Naive thymus-derived CD4-positive, alpha-beta T cell (primary cell): ENCODE measurements around the gene ABRAXAS1. TPM values are rescaled to one million over a fixed set of nuclear protein-coding genes. Genes with fewer than 3 reads are reported as not detected.
"Not testable (repeated sequence)": the region's sequence is repeated elsewhere in the genome, so short reads cannot be mapped to it uniquely, and the experiment has no call there.

Experiments
- ATAC-seq: fragments of 150-1000 bp; cut with Tn5 transposase; 2 replicates; pipeline ENCODE4 v1.10.0; 2021; ENCODE audit warnings: mild to moderate bottlenecking, moderate library complexity
- CTCF ChIA-PET: fragments of 350-600 bp; sonication (Branson Sonifier 250); formaldehyde crosslinking; loops from one replicate; lab custom pipeline; 2021; ENCODE audit warnings: antibody characterized with exemption; lab: Charles Lee
- POLR2A ChIA-PET: fragments of 350-600 bp; sonication (Branson Sonifier 250); formaldehyde crosslinking; loops from one replicate; lab custom pipeline; 2021; ENCODE audit warnings: antibody characterized with exemption, inconsistent platforms; lab: Charles Lee
- DNase-seq, 9 donors: peaks; one replicate each; pipeline versions ENCODE4 v3.0.0 to v3.0.0-alpha.2; 2020 to 2022; ENCODE audit warnings: mixed read lengths in 1 of 9
- H3K27ac ChIP-seq: one replicate; pipeline ENCODE4 v1.7.0; 2013; ENCODE audit warnings: mild to moderate bottlenecking, low read depth, low read length, moderate library complexity
- H3K27me3 ChIP-seq, 2 donors: one replicate each; pipeline ENCODE4 v1.7.0; 2013; ENCODE audit warnings: low read length in 2 of 2, mild to moderate bottlenecking in 2 of 2, moderate library complexity in 2 of 2; ENCODE audit not compliant: control insufficient read depth in 2 of 2, insufficient read depth in 2 of 2
- H3K36me3 ChIP-seq, 3 experiments: 1 replicate in 2 of 3; 2 replicates in 1 of 3; pipeline ENCODE4 v1.7.0; 2013; ENCODE audit warnings: low read length in 3 of 3, mild to moderate bottlenecking in 3 of 3, moderate library complexity in 1 of 3; ENCODE audit not compliant: insufficient read depth in 3 of 3, control insufficient read depth in 2 of 3
- H3K4me1 ChIP-seq, 2 donors: one replicate each; pipeline ENCODE4 v1.7.0; 2013; ENCODE audit warnings: low read length in 2 of 2, mild to moderate bottlenecking in 2 of 2, moderate library complexity in 1 of 2; ENCODE audit not compliant: control insufficient read depth in 2 of 2, insufficient read depth in 2 of 2
- H3K4me3 ChIP-seq: 2 replicates; pipeline ENCODE4 v1.7.0; 2013; ENCODE audit warnings: mild to moderate bottlenecking, low read length
- H3K9me3 ChIP-seq, 3 experiments: 1 replicate in 2 of 3; 2 replicates in 1 of 3; pipeline ENCODE4 v1.7.0; 2013; ENCODE audit warnings: low read length in 3 of 3; ENCODE audit not compliant: control insufficient read depth in 2 of 3
- H3K27ac Mint-ChIP-seq, 9 donors: one replicate each; pipeline ENCODE4 v1.8.0; 2020 to 2022; ENCODE audit warnings: mixed read lengths in 9 of 9, mild to moderate bottlenecking in 8 of 9, moderate library complexity in 5 of 9, inconsistent platforms in 2 of 9
- H3K27me3 Mint-ChIP-seq, 5 donors: one replicate each; pipeline ENCODE4 v1.8.0; 2021 to 2022; ENCODE audit warnings: mixed read lengths in 5 of 5, mild to moderate bottlenecking in 1 of 5
- H3K36me3 Mint-ChIP-seq, 5 donors: one replicate each; pipeline ENCODE4 v1.8.0; 2020 to 2022; ENCODE audit warnings: mixed read lengths in 5 of 5, mild to moderate bottlenecking in 3 of 5, inconsistent platforms in 1 of 5
- H3K4me1 Mint-ChIP-seq, 7 donors: one replicate each; pipeline ENCODE4 v1.8.0; 2020 to 2022; ENCODE audit warnings: mixed read lengths in 7 of 7, mild to moderate bottlenecking in 3 of 7, inconsistent platforms in 1 of 7
- H3K4me3 Mint-ChIP-seq, 10 donors: one replicate each; pipeline ENCODE4 v1.8.0; 2020 to 2022; ENCODE audit warnings: mild to moderate bottlenecking in 10 of 10, mixed read lengths in 10 of 10, moderate library complexity in 6 of 10, inconsistent platforms in 2 of 10
- H3K9me3 Mint-ChIP-seq, 11 donors: one replicate each; pipeline ENCODE4 v1.8.0; 2020 to 2022; ENCODE audit warnings: mixed read lengths in 11 of 11, mild to moderate bottlenecking in 4 of 11, inconsistent platforms in 1 of 11, moderate library complexity in 1 of 11
- intact Hi-C, 2 donors: fragments of 100-400 bp; cut with micrococcal nuclease; formaldehyde crosslinking; loops; one replicate each; pipeline ENCODE4 v1.15.1; 2023
- polyA plus RNA-seq, 2 donors: library from polyadenylated mRNA; unstranded; fragments of 300-500 nt; fragmentation: Illumina TruSeq; gene quantifications; one replicate each; pipeline ENCODE4 v1.2.3, GENCODE V29; 2021
- total RNA-seq, 6 experiments: library from RNA in 5 of 6; stranded (reverse) in 5 of 6; gene quantifications; 1 replicate in 5 of 6; 2 replicates in 1 of 6; pipeline ENCODE4 v1.2.3 and lab custom pipeline; 2021 to 2026

ABRAXAS1 gene
- total and polyA plus RNA-seq, 7 experiments from 2014 or later = 13.9 to 47.6 (median 19.4) TPM

GRCh38 chr4:83509156-83509585, 24.3 kb upstream of the ABRAXAS1 start:
- H3K36me3 ChIP-seq, H3K36me3 Mint-ChIP-seq, H3K9me3 Mint-ChIP-seq, H3K4me3 Mint-ChIP-seq, H3K4me1 ChIP-seq, H3K27ac ChIP-seq, H3K27me3 ChIP-seq, H3K27ac Mint-ChIP-seq, H3K9me3 ChIP-seq, H3K4me3 ChIP-seq, H3K27me3 Mint-ChIP-seq: not testable (repeated sequence)
- CTCF ChIA-PET = interaction anchor here (0.6 to 0.9 kb wide), 3 partner anchors 130 to 869 kb away, joined by 3 read pairs; no protein-coding TSS in a partner anchor
- peaks cover 7 to 16% (median 14%) of the 10 kb centered on the region in 7 donors for H3K4me1 Mint-ChIP-seq
- DNase-seq = peak in 8 of 9 donors; percentile 25 to 55 (median 42)
- POLR2A ChIA-PET = interaction anchor here (1.0 kb wide), 1 partner anchor 131 kb away, joined by 3 read pairs; no protein-coding TSS in a partner anchor
- ATAC-seq = peak; percentile 59
- intact Hi-C loops = loop anchor here (1.0 to 5.0 kb wide), 3 partner anchors 38 to 131 kb away; no protein-coding TSS in a partner anchor

DNA sequence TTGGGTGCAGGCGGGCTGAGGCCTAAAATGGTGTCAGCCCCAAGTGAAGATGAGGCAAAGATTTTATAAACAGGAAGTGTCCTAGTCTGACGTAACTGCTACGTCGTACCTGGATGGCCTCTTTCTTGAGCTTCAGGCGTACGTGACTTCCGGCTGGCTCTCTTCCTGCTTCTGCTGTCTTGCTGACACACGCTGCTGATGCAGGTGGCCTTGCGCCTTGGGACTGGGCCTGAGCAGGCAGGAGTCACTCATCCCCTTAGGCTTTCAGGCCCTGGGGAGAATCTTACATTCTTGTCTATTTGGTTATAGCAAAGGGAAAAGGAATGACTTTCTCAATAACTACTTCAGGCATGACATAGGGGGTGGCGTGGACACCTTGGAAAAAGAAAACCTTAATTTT, 20.1 kb upstream of the ABRAXAS1 start:
- Histone ChIP-seq H3K27me3 (no peaks in the 10 kb centered on the region), H3K4me1 (peaks cover 3 to 17% of the 10 kb centered on the region in 2 donors), H3K9me3 (no peaks in the 10 kb centered on the region), H3K36me3 (no peaks in the 10 kb centered on the region), H3K4me3 (no peak overlapping the region), H3K27ac (no peak overlapping the region)
- ATAC-seq (no peak), DNase-seq (peak in 2 of 9 donors; percentile 11 to 19)
- ChIA-PET POLR2A (interaction anchor here (1.1 to 2.8 kb wide), 3 partner anchors 13 to 50 kb away, joined by 3 to 18 read pairs (median 9); partner anchors contain the start of genes ABRAXAS1, HELQ and MRPS18C), CTCF (interaction anchor here (1.1 kb wide), 1 partner anchor 140 kb away, joined by 4 read pairs; no protein-coding TSS in a partner anchor)
- peak overlapping the region in 6 of 10 donors; percentile 45 to 70 (median 53) for H3K4me3 Mint-ChIP-seq
- peaks cover 0 to 5% (median 0%) of the 10 kb centered on the region in 11 donors for H3K9me3 Mint-ChIP-seq
- peaks cover 0 to 3% (median 2%) of the 10 kb centered on the region in 5 donors for H3K36me3 Mint-ChIP-seq
- H3K27ac Mint-ChIP-seq = peak overlapping the region in 7 of 9 donors; percentile 81 to 94 (median 91)
- H3K27me3 Mint-ChIP-seq = no peaks in the 10 kb centered on the region
- H3K4me1 Mint-ChIP-seq = peaks cover 10 to 24% (median 19%) of the 10 kb centered on the region in 7 donors
- intact Hi-C loops = loop anchor here (1.0 to 5.0 kb wide), 4 partner anchors 20 to 50 kb away; partner anchors contain the start of genes ABRAXAS1 (in 1 of the 2) and HELQ (in 1 of the 2)

GRCh38 chr4:83504503-83504902, 19.6 kb upstream of the ABRAXAS1 start:
- intact Hi-C loops = loop anchor here in 1 of 2 donors (1.0 to 2.0 kb wide), 3 partner anchors 19 to 49 kb away; partner anchors contain the start of genes ABRAXAS1 and HELQ
- ATAC-seq (no peak), DNase-seq (peak in 2 of 9 donors; percentile 1 to 14)
- H3K9me3 ChIP-seq = no peaks in the 10 kb centered on the region
- H3K27me3 ChIP-seq = no peaks in the 10 kb centered on the region
- POLR2A ChIA-PET = interaction anchor here (1.1 to 2.8 kb wide), 4 partner anchors 12 to 49 kb away, joined by 3 to 18 read pairs (median 6); partner anchors contain the start of genes ABRAXAS1, HELQ and MRPS18C
- H3K9me3 Mint-ChIP-seq = peaks cover 0 to 5% (median 0%) of the 10 kb centered on the region in 11 donors
- H3K36me3 Mint-ChIP-seq = peaks cover 0 to 3% (median 2%) of the 10 kb centered on the region in 5 donors
- peaks cover 10 to 24% (median 19%) of the 10 kb centered on the region in 7 donors for H3K4me1 Mint-ChIP-seq
- H3K27ac ChIP-seq = peak overlapping the region; percentile 51
- CTCF ChIA-PET = interaction anchor here (0.6 to 1.1 kb wide), 2 partner anchors 139 to 140 kb away, joined by 3 to 4 read pairs; no protein-coding TSS in a partner anchor
- H3K27me3 Mint-ChIP-seq = no peaks in the 10 kb centered on the region
- no peaks in the 10 kb centered on the region for H3K36me3 ChIP-seq
- peaks cover 3 to 17% of the 10 kb centered on the region in 2 donors for H3K4me1 ChIP-seq
- peak overlapping the region in 8 of 9 donors; percentile 26 to 94 (median 89) for H3K27ac Mint-ChIP-seq
- peak overlapping the region; percentile 22 to 70 (median 51) for H3K4me3 Mint-ChIP-seq
- H3K4me3 ChIP-seq = peak overlapping the region; percentile 1

GRCh38 chr4:83503974-83504373, 19.1 kb upstream of the ABRAXAS1 start:
- peak; percentile 62 for ATAC-seq
- peaks cover 0 to 5% (median 0%) of the 10 kb centered on the region in 11 donors for H3K9me3 Mint-ChIP-seq
- POLR2A ChIA-PET = interaction anchor here (1.1 to 2.8 kb wide), 3 partner anchors 14 to 49 kb away, joined by 4 to 18 read pairs (median 9); partner anchors contain the start of genes ABRAXAS1, HELQ and MRPS18C

DNA sequence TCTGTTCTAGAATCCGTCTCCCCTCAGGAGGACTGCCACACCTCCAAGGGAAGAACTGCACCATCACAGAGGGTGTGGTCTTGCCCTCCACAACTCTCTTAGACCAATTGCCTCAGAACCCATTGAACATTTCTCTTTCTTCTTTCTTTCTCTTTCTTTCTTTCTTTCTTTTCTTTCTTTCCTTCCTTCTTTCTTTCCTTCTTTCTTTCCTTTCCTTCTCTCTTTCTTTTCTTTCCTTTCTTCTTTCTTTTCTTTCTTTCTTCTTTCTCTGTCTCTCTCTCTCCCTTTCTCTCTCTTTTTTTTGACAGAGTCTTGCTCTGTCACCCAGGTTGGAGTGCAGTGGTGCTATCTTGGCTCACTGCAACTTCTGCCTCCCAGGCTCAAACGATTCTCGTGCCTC, 16.8 kb upstream of the ABRAXAS1 start:
- H3K27ac Mint-ChIP-seq, intact Hi-C loops, H3K36me3 Mint-ChIP-seq, H3K27ac ChIP-seq, ATAC-seq, H3K9me3 ChIP-seq, H3K36me3 ChIP-seq, H3K4me3 ChIP-seq, H3K9me3 Mint-ChIP-seq, POLR2A ChIA-PET, DNase-seq, H3K4me3 Mint-ChIP-seq, H3K27me3 ChIP-seq, H3K27me3 Mint-ChIP-seq, CTCF ChIA-PET: not testable (repeated sequence)
- H3K4me1 ChIP-seq = peaks cover 3 to 17% of the 10 kb centered on the region in 2 donors
- peaks cover 9 to 24% (median 19%) of the 10 kb centered on the region in 7 donors for H3K4me1 Mint-ChIP-seq

More at GRCh38 chr4:83503974-83504373, 19.1 kb upstream of the ABRAXAS1 start:
- Histone ChIP-seq H3K27ac (peak overlapping the region; percentile 51), H3K27me3 (no peaks in the 10 kb centered on the region), H3K9me3 (no peaks in the 10 kb centered on the region), H3K36me3 (no peaks in the 10 kb centered on the region), H3K4me3 (peak overlapping the region; percentile 1), H3K4me1 (peaks cover 3 to 17% of the 10 kb centered on the region in 2 donors)
- H3K4me1 Mint-ChIP-seq = peaks cover 10 to 24% (median 18%) of the 10 kb centered on the region in 7 donors
- DNase-seq = peak in 6 of 9 donors; percentile 15 to 62 (median 47)
- H3K4me3 Mint-ChIP-seq = peak overlapping the region; percentile 4 to 70 (median 51)
- intact Hi-C loops = loop anchor here in 1 of 2 donors (1.0 to 2.0 kb wide), 3 partner anchors 19 to 49 kb away; partner anchors contain the start of genes ABRAXAS1 and HELQ
- peaks cover 0 to 3% (median 2%) of the 10 kb centered on the region in 5 donors for H3K36me3 Mint-ChIP-seq
- no peaks in the 10 kb centered on the region for H3K27me3 Mint-ChIP-seq
- H3K27ac Mint-ChIP-seq = peak overlapping the region in 8 of 9 donors; percentile 26 to 94 (median 89)
- CTCF ChIA-PET = interaction anchor here (0.6 to 1.1 kb wide), 2 partner anchors 140 to 141 kb away, joined by 3 to 4 read pairs; no protein-coding TSS in a partner anchor

- Histone ChIP-seq H3K4me3 (no peak overlapping the region), H3K4me1 (no peaks in the 10 kb centered on the region), H3K9me3 (no peaks in the 10 kb centered on the region), H3K27ac (no peak overlapping the region), H3K36me3 (no peaks in the 10 kb centered on the region), H3K27me3 (no peaks in the 10 kb centered on the region)
- ATAC-seq (no peak), DNase-seq (no peak)
- H3K27ac Mint-ChIP-seq = peak overlapping the region in 2 of 9 donors; percentile 28 to 38
- no peak overlapping the region for H3K4me3 Mint-ChIP-seq
- POLR2A ChIA-PET = interaction anchor here (0.7 to 3.3 kb wide), 2 partner anchors 13 to 40 kb away, joined by 3 to 21 read pairs; partner anchors contain the start of gene ABRAXAS1
- peaks cover 0 to 1% (median 0%) of the 10 kb centered on the region in 11 donors for H3K9me3 Mint-ChIP-seq
- no peaks in the 10 kb centered on the region for H3K36me3 Mint-ChIP-seq
- peaks cover 0 to 3% (median 0%) of the 10 kb centered on the region in 5 donors for H3K27me3 Mint-ChIP-seq
- intact Hi-C loops = loop anchor here in 1 of 2 donors (10.0 kb wide), 1 partner anchor 1477 kb away; no protein-coding TSS in a partner anchor
- CTCF ChIA-PET = no interaction called here
- H3K4me1 Mint-ChIP-seq = peaks cover 0 to 8% (median 0%) of the 10 kb centered on the region in 7 donors
Measured at GRCh38 chr4:83498187-83498586, 13.3 kb upstream of the ABRAXAS1 start.
